ENCODE measurements around the gene AMIGO1.

The AMIGO1 gene

DNA sequence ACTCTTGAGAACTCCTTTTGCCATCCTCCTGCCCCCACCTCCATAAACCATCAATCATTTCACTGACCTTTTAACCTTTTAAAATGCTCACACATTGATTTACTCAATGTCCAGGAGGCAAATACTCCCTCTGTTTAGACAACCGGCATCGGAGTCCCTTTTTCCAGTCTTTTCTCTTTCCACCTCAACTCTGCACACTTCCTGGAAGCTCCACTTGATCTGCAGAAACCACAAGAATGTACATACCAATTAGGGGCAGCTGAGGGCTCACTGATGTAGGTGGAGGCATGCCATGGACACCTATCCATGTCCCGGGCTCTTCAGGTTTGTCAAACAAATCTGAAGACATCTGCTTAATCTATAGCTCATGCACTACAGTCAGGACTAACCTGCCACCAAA lies 5.3 kb upstream of the AMIGO1 start:
- TF ChIP-seq, protein P1, sequence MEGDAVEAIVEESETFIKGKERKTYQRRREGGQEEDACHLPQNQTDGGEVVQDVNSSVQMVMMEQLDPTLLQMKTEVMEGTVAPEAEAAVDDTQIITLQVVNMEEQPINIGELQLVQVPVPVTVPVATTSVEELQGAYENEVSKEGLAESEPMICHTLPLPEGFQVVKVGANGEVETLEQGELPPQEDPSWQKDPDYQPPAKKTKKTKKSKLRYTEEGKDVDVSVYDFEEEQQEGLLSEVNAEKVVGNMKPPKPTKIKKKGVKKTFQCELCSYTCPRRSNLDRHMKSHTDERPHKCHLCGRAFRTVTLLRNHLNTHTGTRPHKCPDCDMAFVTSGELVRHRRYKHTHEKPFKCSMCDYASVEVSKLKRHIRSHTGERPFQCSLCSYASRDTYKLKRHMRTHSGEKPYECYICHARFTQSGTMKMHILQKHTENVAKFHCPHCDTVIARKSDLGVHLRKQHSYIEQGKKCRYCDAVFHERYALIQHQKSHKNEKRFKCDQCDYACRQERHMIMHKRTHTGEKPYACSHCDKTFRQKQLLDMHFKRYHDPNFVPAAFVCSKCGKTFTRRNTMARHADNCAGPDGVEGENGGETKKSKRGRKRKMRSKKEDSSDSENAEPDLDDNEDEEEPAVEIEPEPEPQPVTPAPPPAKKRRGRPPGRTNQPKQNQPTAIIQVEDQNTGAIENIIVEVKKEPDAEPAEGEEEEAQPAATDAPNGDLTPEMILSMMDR (IDR thresholded peaks at IDR 0.05; ENCODE audit: borderline replicate concordance, insufficient read depth, low read depth, low read length): no peak
- no peak overlapping the region for H3K4me3 ChIP-seq (ENCODE audit: low read depth, low read length)

DNA sequence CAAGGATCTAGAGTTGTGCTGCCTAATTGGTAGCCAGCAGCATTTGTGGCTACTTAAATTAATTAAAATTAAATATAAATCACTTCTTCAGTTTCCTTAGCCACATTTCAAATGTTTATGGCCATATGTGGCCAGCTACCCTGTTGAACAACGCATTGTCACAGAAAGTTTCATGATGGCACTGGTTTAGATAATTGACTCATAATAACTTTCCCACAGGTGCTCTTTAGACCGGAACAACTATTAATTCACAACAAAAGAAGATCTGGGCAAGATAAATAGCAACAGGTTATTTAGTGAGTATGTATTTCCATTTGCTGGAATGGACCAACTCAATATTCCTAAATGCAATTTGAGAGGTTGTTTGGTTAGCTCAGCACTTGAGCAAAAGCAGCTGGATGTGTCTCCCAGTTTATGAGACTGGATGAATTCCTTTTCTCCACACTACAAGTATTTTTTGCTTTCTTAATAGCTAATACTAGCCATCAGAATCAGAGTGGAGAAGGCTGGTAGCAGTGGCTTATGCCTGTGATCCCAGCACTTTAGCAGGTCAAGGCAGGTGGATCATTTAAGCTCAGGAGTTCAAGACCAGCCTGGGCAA lies 3.7 kb upstream of the AMIGO1 start:
- no peak overlapping the region for H3K4me3 ChIP-seq (ENCODE audit: low read depth, low read length)
- TF ChIP-seq, protein P1 (IDR thresholded peaks at IDR 0.05; ENCODE audit: borderline replicate concordance, insufficient read depth, low read depth, low read length): no peak

DNA sequence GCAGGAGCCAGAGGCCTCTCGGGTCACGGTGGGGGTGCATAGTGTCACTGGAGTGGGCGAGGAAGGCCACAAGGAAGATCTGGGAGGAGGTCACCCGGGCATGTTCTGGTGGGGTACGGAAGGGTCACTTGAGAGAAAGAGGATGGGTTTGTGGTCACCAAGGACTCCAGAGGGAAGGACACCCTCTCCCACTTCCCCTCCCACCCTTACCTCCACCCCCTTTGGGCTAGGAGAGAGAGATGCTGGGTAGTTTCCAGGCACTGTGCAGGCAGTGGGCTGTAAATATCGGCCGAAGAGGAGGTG lies 703 bp downstream of the AMIGO1 start:
- no peak overlapping the region for H3K4me3 ChIP-seq (ENCODE audit: low read depth, low read length)
- TF ChIP-seq, protein P1 (IDR thresholded peaks at IDR 0.05; ENCODE audit: borderline replicate concordance, insufficient read depth, low read depth, low read length): no peak

DNA sequence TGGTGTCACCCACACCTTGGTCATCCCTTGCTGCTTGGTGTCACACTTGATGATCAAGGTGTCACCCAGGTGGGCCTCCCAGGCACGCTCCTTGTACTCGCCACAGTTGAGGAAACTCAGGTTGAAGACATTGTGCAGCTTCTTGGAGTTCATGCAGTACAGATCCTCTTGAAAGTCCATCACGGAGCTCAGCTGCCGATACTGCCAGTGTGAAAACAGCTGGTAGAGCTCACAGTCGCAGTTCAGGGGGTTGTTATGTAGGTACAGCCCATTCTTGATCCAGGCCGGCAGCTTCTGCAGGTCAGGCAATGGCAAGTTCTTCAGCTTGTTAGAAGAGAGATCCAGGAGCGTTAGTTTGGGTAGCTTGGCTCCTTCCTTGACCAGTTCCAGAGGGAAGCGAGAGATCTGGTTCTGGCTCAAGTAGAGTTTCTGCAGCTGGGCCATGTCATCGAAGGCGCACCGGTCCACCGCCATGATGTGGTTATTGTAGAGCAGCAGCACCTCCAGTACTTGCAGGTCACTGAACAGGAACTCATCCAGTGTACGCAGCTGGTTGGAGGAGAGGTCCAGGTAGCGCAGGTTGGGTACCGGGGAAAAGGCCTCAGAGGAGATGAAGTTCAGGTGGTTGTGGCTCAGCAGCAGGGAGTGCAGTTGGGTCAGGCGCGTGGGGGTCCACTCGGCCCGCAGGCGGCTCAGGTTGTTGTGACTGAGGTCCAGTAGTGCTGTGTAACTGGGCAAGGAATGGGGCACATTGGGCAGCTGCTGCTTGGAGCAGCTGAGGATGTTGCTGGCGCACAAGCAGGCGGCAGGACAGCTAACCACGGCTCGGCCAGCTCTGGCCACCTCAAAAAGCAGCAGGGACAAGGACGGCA lies 1.3 kb downstream of the AMIGO1 start:
- no peak overlapping the region for H3K4me3 ChIP-seq (ENCODE audit: low read depth, low read length)
- TF ChIP-seq, protein P1 (IDR thresholded peaks at IDR 0.05; ENCODE audit: borderline replicate concordance, insufficient read depth, low read depth, low read length): no peak

DNA sequence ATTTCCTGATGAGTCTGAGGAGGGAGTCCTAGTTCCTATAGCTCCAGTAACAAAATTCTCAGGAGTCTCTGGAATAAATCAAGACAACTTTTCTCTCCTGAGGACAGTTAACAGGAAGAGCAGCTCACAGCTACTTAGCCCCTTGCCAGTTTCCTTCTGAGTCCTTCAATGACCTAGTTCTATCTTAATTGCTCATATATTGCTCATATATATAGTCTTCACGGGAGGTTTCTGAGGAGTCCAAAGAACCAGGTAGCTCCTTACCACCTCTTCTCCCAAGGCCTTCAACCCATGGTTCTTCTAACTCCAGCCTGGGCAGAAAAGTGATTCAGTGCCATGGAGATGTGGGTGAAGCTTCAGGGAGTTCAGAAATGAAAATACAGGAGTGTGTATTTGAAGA lies 4.6 kb downstream of the AMIGO1 start:
- H3K4me3 ChIP-seq (ENCODE audit: low read depth, low read length): no peak overlapping the region
- TF ChIP-seq, protein P1 (IDR thresholded peaks at IDR 0.05; ENCODE audit: borderline replicate concordance, insufficient read depth, low read depth, low read length): no peak

DNA sequence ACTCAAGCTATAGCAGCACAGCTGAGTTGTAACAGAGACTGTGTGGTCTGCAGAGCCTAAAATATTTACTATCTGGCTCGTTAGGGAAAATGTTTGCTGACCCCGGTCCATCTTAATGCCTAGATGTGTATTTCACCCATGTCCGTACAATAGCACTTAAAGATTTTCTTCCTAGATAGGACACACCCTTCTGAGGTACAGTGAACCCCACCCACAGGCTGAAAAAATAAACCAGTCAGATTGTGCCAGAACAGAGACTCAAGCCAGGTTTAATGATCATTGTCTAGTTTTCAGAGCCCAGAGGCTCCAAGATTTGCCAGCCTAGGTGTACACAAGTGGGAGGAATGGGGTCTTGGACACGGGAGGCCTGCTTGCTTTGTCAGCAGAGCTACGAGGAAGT lies 5.6 kb downstream of the AMIGO1 start:
- H3K4me3 ChIP-seq (ENCODE audit: low read depth, low read length): no peak overlapping the region
- TF ChIP-seq, protein P1 (IDR thresholded peaks at IDR 0.05; ENCODE audit: borderline replicate concordance, insufficient read depth, low read depth, low read length): no peak

DNA sequence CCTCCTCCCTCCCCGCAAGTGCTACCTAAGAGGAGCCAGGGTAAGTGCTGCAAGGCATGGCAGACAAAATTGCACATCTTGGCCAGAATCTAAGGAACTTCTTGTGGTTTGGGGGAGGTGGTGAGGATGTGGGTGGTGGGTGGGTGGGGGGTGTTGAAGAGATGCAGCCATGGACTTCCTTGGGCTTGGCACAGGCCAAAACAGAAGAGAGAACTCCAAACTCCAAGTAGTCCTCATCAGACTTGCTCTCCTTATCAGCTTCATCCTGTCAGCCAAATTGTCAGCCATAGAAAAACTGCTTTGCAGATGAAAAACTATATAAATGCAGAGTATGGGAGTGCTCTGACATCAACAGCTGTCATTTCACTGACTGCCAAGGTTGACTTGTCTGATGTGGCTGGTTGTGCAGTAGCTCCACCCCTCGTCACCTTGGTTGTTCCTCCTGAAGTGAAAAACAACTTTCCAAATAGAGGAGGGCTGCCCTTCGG lies 7.1 kb downstream of the AMIGO1 start:
- TF ChIP-seq, protein P1 (IDR thresholded peaks at IDR 0.05; ENCODE audit: borderline replicate concordance, insufficient read depth, low read depth, low read length): no peak

More for the DNA sequence above, 7.1 kb downstream of the AMIGO1 start:
- H3K4me3 ChIP-seq (ENCODE audit: low read depth, low read length): no peak overlapping the region

Measured in GM12875 (cell line).